Adrenal gland (tissue), 12 donors: ENCODE results near the gene PHKB. TPM values are rescaled to one million over a fixed set of nuclear protein-coding genes. Genes with fewer than 3 reads are reported as not detected.

Experiments
- DNase-seq, 7 donors: peaks; one replicate each; pipeline ENCODE4 v3.0.0-alpha.2; 2019 to 2020
- H3K27ac ChIP-seq, 5 donors: fragments of 200-600 bp; sonication (generic) in 4 of 5; 1 replicate in 3 of 5; 2 replicates in 2 of 5; pipeline versions ENCODE4 v1.5.1 to v1.8.0; 2016 to 2020; ENCODE audit warnings: mild to moderate bottlenecking in 1 of 5
- H3K27me3 ChIP-seq: fragments of 200-600 bp; 2 replicates; pipeline ENCODE4 v1.8.0; 2021
- H3K36me3 ChIP-seq, 2 donors: fragments of 200-600 bp; replicated peaks in 1 of 2; 1 replicate in 1 of 2; 2 replicates in 1 of 2; pipeline versions ENCODE4 v1.5.1 to v1.8.0; 2018 to 2022
- H3K4me1 ChIP-seq, 2 donors: fragments of 200-600 bp; replicated peaks in 1 of 2; 1 replicate in 1 of 2; 2 replicates in 1 of 2; pipeline versions ENCODE4 v1.5.1 to v1.8.0; 2018 to 2021
- H3K4me3 ChIP-seq, 4 donors: fragments of 200-600 bp; sonication (generic) in 3 of 4; one replicate each; pipeline ENCODE4 v1.5.1; 2016 to 2018
- H3K9me3 ChIP-seq, 3 donors: fragments of 200-600 bp; sonication (generic) in 1 of 3; replicated peaks in 1 of 3; 1 replicate in 2 of 3; 2 replicates in 1 of 3; pipeline versions ENCODE4 v1.5.1 to v1.8.0; 2016 to 2021
- CTCF ChIP-seq, 6 experiments: fragments of 450-650 bp in 4 of 6; fragments of 200-600 bp in 2 of 6; sonication (generic) in 1 of 6; IDR thresholded peaks; 1 replicate in 5 of 6; 2 replicates in 1 of 6; pipeline versions ENCODE4 v1.5.1 to v1.8.0; 2016 to 2021; ENCODE audit warnings: antibody characterized with exemption in 6 of 6, mild to moderate bottlenecking in 2 of 6, moderate library complexity in 1 of 6
- POLR2A ChIP-seq, 2 donors: fragments of 450-650 bp; IDR thresholded peaks; one replicate each; pipeline ENCODE4 v1.6.1; 2017; ENCODE audit warnings: antibody characterized with exemption in 2 of 2, mild to moderate bottlenecking in 2 of 2, moderate library complexity in 1 of 2
- WGBS, 4 donors: extraction: QIAGEN DNeasy Blood & Tissue Kit in 2 of 4; methylation state at CpG; one replicate each; pipeline versions ENCODE4 v1.1.5 to v1.1.7; 2013 to 2017; 5-methylcytosine and 5-hydroxymethylcytosine counted together
- intact Hi-C, 2 donors: fragments of 100-400 bp; cut with DNase I; formaldehyde crosslinking; loops; one replicate each; pipeline versions ENCODE4 v1.14.1 to v1.15.0; 2022 to 2023
- polyA plus RNA-seq, 3 donors: library from polyadenylated mRNA; stranded (reverse); fragments of 200-250 nt in 2 of 3; fragments of 350-450 nt in 1 of 3; fragmentation: Illumina TruSeq in 1 of 3; extraction: RNeasy Lipid Tissue Mini Kit (QIAGEN cat#74804) in 1 of 3; gene quantifications; one replicate each; pipeline ENCODE4 v1.2.3, GENCODE V29; 2013 to 2014
- total RNA-seq, 9 donors: library from RNA; depleted of rRNA in 4 of 9; stranded (reverse); fragments of >200 nt in 4 of 9; fragments of 120-200 nt in 1 of 9; fragmentation: NEBNext Ultra II Directional in 1 of 9; extraction: Animal tissue kit (Norgen Biotek cat#: 25700) in 1 of 9; gene quantifications; one replicate each; pipeline versions ENCODE4 v1.1.0 to v1.2.4, GENCODE V29; 2013 to 2023
- donor health status: healthy with polysubstance abuse.
- donor health status: Bipolar disorder and iron deficiency.
- donor health status: DM: yes; HTN: yes; CAD: no.
- donor health status: DM: no; HTN: no; CAD: no.
- donor health status: DM: no; HTN: no; CAD: no.
- donor health status: DM: yes; HTN: yes; CAD: no.

Gene PHKB
- total and polyA plus RNA-seq, 12 donors = 27.6 to 167 (median 107) TPM

GRCh38 chr16:47611042-47611441 lies 149.9 kb downstream of the PHKB start:
- no peaks in the 10 kb centered on the region for H3K27me3 ChIP-seq
- TF ChIP-seq CTCF (IDR thresholded peaks at IDR 0.05) = no peak
- no peak for TF ChIP-seq POLR2A (IDR thresholded peaks at IDR 0.05)
- no peaks in the 10 kb centered on the region for H3K9me3 ChIP-seq
- H3K4me3 ChIP-seq = no peak overlapping the region
- no peak for DNase-seq
- no peaks in the 10 kb centered on the region for H3K4me1 ChIP-seq
- 89 to 97% (median 96%) methylated on average over 2 of the region's 2 CpGs for WGBS, 4 donors
- peaks cover 0 to 11% of the 10 kb centered on the region in 2 donors for H3K36me3 ChIP-seq
- intact Hi-C loops = no loop called here
- H3K27ac ChIP-seq = no peak overlapping the region

GRCh38 chr16:47611848-47612493 lies 150.8 kb downstream of the PHKB start:
- Histone ChIP-seq H3K9me3 (no peaks in the 10 kb centered on the region), H3K36me3 (peaks cover 0 to 11% of the 10 kb centered on the region in 2 donors), H3K27me3 (no peaks in the 10 kb centered on the region), H3K4me1 (no peaks in the 10 kb centered on the region), H3K27ac (no peak overlapping the region), H3K4me3 (no peak overlapping the region)
- no peak for DNase-seq
- intact Hi-C loops = no loop called here
- 97 to 100% (median 98%) methylated on average over 4 of the region's 4 CpGs for WGBS, 4 donors
- TF ChIP-seq POLR2A (IDR thresholded peaks at IDR 0.05) (no peak), CTCF (IDR thresholded peaks at IDR 0.05) (no peak)

- Histone ChIP-seq H3K27ac (no peak overlapping the region), H3K27me3 (no peaks in the 10 kb centered on the region), H3K4me3 (no peak overlapping the region), H3K4me1 (no peaks in the 10 kb centered on the region), H3K36me3 (peaks cover 0 to 11% of the 10 kb centered on the region in 2 donors), H3K9me3 (no peaks in the 10 kb centered on the region)
- intact Hi-C loops = no loop called here
- WGBS, 4 donors = 94 to 98% (median 96%) methylated on average over 2 of the region's 2 CpGs
- DNase-seq = no peak
- TF ChIP-seq POLR2A (IDR thresholded peaks at IDR 0.05) = no peak
- TF ChIP-seq CTCF (IDR thresholded peaks at IDR 0.05) = no peak
These were observed 151.6 kb downstream of the PHKB start for GRCh38 chr16:47612711-47613110.

GRCh38 chr16:47613251-47613650 lies 152.1 kb downstream of the PHKB start:
- Histone ChIP-seq H3K9me3 (no peaks in the 10 kb centered on the region), H3K4me3 (no peak overlapping the region), H3K4me1 (no peaks in the 10 kb centered on the region), H3K27ac (no peak overlapping the region), H3K36me3 (peaks cover 0 to 11% of the 10 kb centered on the region in 2 donors), H3K27me3 (no peaks in the 10 kb centered on the region)
- DNase-seq = no peak
- intact Hi-C loops = no loop called here
- 77 to 93% (median 81%) methylated on average over 1 of the region's 1 CpG for WGBS, 4 donors
- no peak for TF ChIP-seq CTCF (IDR thresholded peaks at IDR 0.05)
- no peak for TF ChIP-seq POLR2A (IDR thresholded peaks at IDR 0.05)
